Measurements from ENCODE around the gene SRRM1.
"Not testable (repeated sequence)": the region's sequence is repeated elsewhere in the genome, so short reads cannot be mapped to it uniquely, and the experiment has no call there.

The SRRM1 gene

DNA sequence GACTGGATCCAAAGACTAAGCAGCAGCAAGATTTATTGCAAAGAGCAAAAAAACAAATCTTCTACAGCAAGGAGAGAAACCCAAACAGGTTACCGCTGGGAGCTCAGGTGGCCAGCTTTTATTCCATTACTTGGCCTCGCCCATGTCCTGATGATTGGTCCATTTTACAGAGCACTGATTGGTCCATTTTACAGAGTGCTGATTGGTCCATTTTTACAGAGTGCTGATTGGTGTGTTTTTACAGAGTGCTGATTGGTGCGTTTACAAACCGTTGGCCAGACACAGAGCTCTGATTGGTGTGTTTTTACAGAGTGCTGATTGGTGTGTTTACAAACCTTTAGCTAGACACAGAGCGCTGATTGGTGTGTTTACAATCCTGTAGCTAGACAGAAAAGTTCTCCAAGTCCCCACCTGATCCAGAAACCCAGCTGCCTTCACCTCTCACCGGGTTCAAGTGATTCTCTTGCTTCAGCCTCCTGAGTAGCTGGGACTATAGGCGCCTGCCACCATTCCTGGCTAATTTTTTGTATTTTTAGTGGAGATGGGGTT lies 54.4 kb downstream of the SRRM1 start:
- DNase-seq; H3K4me3 ChIP-seq (ENCODE audit: control insufficient read depth in 1 of 7, extremely low read depth in 1 of 7, insufficient read depth in 4 of 7, low read depth in 2 of 7, low read length in 6 of 7); H3K27me3 ChIP-seq (replicated peaks in 2 of 5; ENCODE audit: control insufficient read depth in 4 of 5, insufficient read depth in 5 of 5, low read length in 4 of 5); H3K9me3 ChIP-seq (ENCODE audit: control extremely low read depth in 1 of 5, control insufficient read depth in 4 of 5, insufficient read depth in 2 of 5, low read depth in 1 of 5, low read length in 4 of 5); H3K36me3 ChIP-seq (ENCODE audit: control insufficient read depth in 4 of 4, insufficient read depth in 4 of 4, low read length in 3 of 4); H3K27ac ChIP-seq (ENCODE audit: insufficient read depth in 1 of 2, low read depth in 1 of 2, low read length in 2 of 2, poor library complexity in 1 of 2, severe bottlenecking in 2 of 2); POLR2A ChIA-PET: not testable (repeated sequence)
- CTCF ChIA-PET: interaction anchor here (0.6 to 5.2 kb wide), 6 partner anchors 9 to 144 kb away, joined by 3 to 38 read pairs (median 4); partner anchors contain the start of gene CLIC4
- 98% methylated on average over 5 of the region's 7 CpGs for WGBS (ENCODE audit: insufficient coverage)
- H3K4me1 ChIP-seq (ENCODE audit: control extremely low read depth in 1 of 4, control insufficient read depth in 4 of 4, insufficient read depth in 4 of 4, low read length in 3 of 4): peaks cover 2 to 27% (median 19%) of the 10 kb centered on the region in 4 experiments

- not testable (repeated sequence) for H3K36me3 ChIP-seq (ENCODE audit: control insufficient read depth in 4 of 4, insufficient read depth in 4 of 4, low read length in 3 of 4); H3K9me3 ChIP-seq (ENCODE audit: control extremely low read depth in 1 of 5, control insufficient read depth in 4 of 5, insufficient read depth in 2 of 5, low read depth in 1 of 5, low read length in 4 of 5); H3K27me3 ChIP-seq (replicated peaks in 2 of 5; ENCODE audit: control insufficient read depth in 4 of 5, insufficient read depth in 5 of 5, low read length in 4 of 5); H3K4me3 ChIP-seq (ENCODE audit: control insufficient read depth in 1 of 7, extremely low read depth in 1 of 7, insufficient read depth in 4 of 7, low read depth in 2 of 7, low read length in 6 of 7); DNase-seq; H3K27ac ChIP-seq (ENCODE audit: insufficient read depth in 1 of 2, low read depth in 1 of 2, low read length in 2 of 2, poor library complexity in 1 of 2, severe bottlenecking in 2 of 2)
- H3K4me1 ChIP-seq (ENCODE audit: control extremely low read depth in 1 of 4, control insufficient read depth in 4 of 4, insufficient read depth in 4 of 4, low read length in 3 of 4): peaks cover 2 to 27% (median 19%) of the 10 kb centered on the region in 4 experiments
- ChIA-PET CTCF (interaction anchor here (1.0 to 5.2 kb wide), 5 partner anchors 9 to 279 kb away, joined by 3 to 38 read pairs (median 5); no protein-coding TSS in a partner anchor), POLR2A (interaction anchor here (0.6 kb wide), 1 partner anchor 9 kb away, joined by 3 read pairs; no protein-coding TSS in a partner anchor)
- WGBS (ENCODE audit: insufficient coverage): 100% methylated on average over 7 of the region's 8 CpGs
Observed at GRCh38 chr1:24698326-24698725, 55.2 kb downstream of the SRRM1 start.

DNA sequence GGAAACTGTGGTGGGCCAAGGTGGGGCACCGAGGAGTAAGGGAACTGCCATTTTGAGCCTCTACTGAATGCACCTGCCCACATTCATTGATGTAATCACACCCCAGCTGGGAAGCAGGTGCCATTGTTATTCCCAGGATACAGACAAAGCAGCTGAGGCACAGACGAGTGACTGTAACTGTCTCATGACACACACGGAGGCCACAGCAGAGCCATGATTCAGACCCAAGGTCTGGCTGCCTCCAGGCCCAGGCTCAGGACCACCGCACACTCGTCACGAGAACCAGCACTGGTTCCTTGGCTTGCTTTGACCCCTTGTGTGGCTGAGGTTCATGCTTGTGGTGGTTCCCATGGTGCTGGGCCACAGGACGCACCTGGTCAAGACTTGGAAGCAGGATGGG lies 56.5 kb downstream of the SRRM1 start:
- Histone ChIP-seq H3K36me3 (ENCODE audit: control insufficient read depth in 4 of 4, insufficient read depth in 4 of 4, low read length in 3 of 4) (no peaks in the 10 kb centered on the region), H3K9me3 (ENCODE audit: control extremely low read depth in 1 of 5, control insufficient read depth in 4 of 5, insufficient read depth in 2 of 5, low read depth in 1 of 5, low read length in 4 of 5) (no peaks in the 10 kb centered on the region), H3K27ac (ENCODE audit: insufficient read depth in 1 of 2, low read depth in 1 of 2, low read length in 2 of 2, poor library complexity in 1 of 2, severe bottlenecking in 2 of 2) (no peak overlapping the region), H3K4me3 (ENCODE audit: control insufficient read depth in 1 of 7, extremely low read depth in 1 of 7, insufficient read depth in 4 of 7, low read depth in 2 of 7, low read length in 6 of 7) (no peak overlapping the region), H3K27me3 (replicated peaks in 2 of 5; ENCODE audit: control insufficient read depth in 4 of 5, insufficient read depth in 5 of 5, low read length in 4 of 5) (no peaks in the 10 kb centered on the region), H3K4me1 (ENCODE audit: control extremely low read depth in 1 of 4, control insufficient read depth in 4 of 4, insufficient read depth in 4 of 4, low read length in 3 of 4) (peaks cover 2 to 22% (median 15%) of the 10 kb centered on the region in 4 experiments)
- ChIA-PET POLR2A (no interaction called here), CTCF (interaction anchor here (0.7 to 3.2 kb wide), 2 partner anchors 10 to 55 kb away, joined by 4 to 21 read pairs; no protein-coding TSS in a partner anchor)
- DNase-seq: no peak
- WGBS (ENCODE audit: insufficient coverage): 97% methylated on average over 5 of the region's 7 CpGs

DNA sequence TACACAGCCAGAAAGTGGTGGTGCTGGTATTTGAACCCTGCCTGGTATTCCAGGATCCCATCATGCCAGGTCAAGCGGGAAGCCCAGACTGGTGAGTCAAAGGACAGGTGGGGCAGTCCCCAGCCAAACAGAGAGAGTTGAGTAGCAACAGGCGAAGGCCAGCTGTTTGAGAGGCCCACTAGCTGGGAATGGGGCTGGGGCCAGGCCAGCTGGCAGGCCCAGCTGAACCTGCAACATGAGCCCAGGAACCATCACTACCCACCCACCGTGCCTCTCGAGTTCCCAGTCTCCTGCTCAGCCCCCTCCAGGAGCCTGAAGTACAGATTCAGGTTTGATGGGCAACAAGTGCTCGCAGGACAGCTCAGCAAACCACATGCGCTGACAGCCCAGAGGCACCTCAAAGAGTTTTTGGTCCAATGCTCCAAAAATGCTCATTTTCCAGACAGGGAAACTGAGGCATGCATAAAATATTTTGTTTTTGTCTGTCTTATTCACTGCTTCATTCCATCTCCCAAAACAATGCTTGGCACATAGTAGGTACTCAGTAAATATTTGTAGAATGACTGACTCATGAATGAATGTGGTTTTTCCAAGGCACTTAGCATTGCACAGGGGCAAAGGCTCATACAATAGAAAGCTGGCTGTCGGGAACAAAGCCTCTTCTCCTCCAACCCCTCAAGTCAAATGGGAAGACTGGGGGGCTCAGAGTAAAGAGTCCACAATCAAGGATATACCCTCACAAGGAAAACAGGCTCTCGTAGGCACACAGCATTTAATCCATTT lies 59.6 kb downstream of the SRRM1 start:
- 96% methylated on average over 5 of the region's 8 CpGs for WGBS (ENCODE audit: insufficient coverage)
- Histone ChIP-seq H3K4me3 (ENCODE audit: control insufficient read depth in 1 of 7, extremely low read depth in 1 of 7, insufficient read depth in 4 of 7, low read depth in 2 of 7, low read length in 6 of 7) (no peak overlapping the region), H3K36me3 (ENCODE audit: control insufficient read depth in 4 of 4, insufficient read depth in 4 of 4, low read length in 3 of 4) (no peaks in the 10 kb centered on the region), H3K27me3 (replicated peaks in 2 of 5; ENCODE audit: control insufficient read depth in 4 of 5, insufficient read depth in 5 of 5, low read length in 4 of 5) (no peaks in the 10 kb centered on the region), H3K4me1 (ENCODE audit: control extremely low read depth in 1 of 4, control insufficient read depth in 4 of 4, insufficient read depth in 4 of 4, low read length in 3 of 4) (peaks cover 6 to 21% (median 16%) of the 10 kb centered on the region in 4 experiments), H3K27ac (ENCODE audit: insufficient read depth in 1 of 2, low read depth in 1 of 2, low read length in 2 of 2, poor library complexity in 1 of 2, severe bottlenecking in 2 of 2) (no peak overlapping the region), H3K9me3 (ENCODE audit: control extremely low read depth in 1 of 5, control insufficient read depth in 4 of 5, insufficient read depth in 2 of 5, low read depth in 1 of 5, low read length in 4 of 5) (no peaks in the 10 kb centered on the region)
- ChIA-PET CTCF (interaction anchor here (1.0 to 1.1 kb wide), 2 partner anchors 8 to 127 kb away, joined by 3 read pairs; no protein-coding TSS in a partner anchor), POLR2A (no interaction called here)
- DNase-seq: no peak

- Histone ChIP-seq H3K4me1 (ENCODE audit: control extremely low read depth in 1 of 4, control insufficient read depth in 4 of 4, insufficient read depth in 4 of 4, low read length in 3 of 4) (peaks cover 6 to 25% (median 15%) of the 10 kb centered on the region in 4 experiments), H3K27me3 (replicated peaks in 2 of 5; ENCODE audit: control insufficient read depth in 4 of 5, insufficient read depth in 5 of 5, low read length in 4 of 5) (no peaks in the 10 kb centered on the region), H3K4me3 (ENCODE audit: control insufficient read depth in 1 of 7, extremely low read depth in 1 of 7, insufficient read depth in 4 of 7, low read depth in 2 of 7, low read length in 6 of 7) (peak overlapping the region in 3 of 7 experiments; percentile 33 to 66 (median 48)), H3K27ac (ENCODE audit: insufficient read depth in 1 of 2, low read depth in 1 of 2, low read length in 2 of 2, poor library complexity in 1 of 2, severe bottlenecking in 2 of 2) (no peak overlapping the region), H3K36me3 (ENCODE audit: control insufficient read depth in 4 of 4, insufficient read depth in 4 of 4, low read length in 3 of 4) (no peaks in the 10 kb centered on the region), H3K9me3 (ENCODE audit: control extremely low read depth in 1 of 5, control insufficient read depth in 4 of 5, insufficient read depth in 2 of 5, low read depth in 1 of 5, low read length in 4 of 5) (no peaks in the 10 kb centered on the region)
- DNase-seq: peak in 1 of 3 donors; percentile 37
- ChIA-PET POLR2A (interaction anchor here (0.7 kb wide), 1 partner anchor 118 kb away, joined by 3 read pairs; no protein-coding TSS in a partner anchor), CTCF (interaction anchor here (0.5 to 2.5 kb wide), 5 partner anchors 8 to 126 kb away, joined by 3 to 6 read pairs (median 3); no protein-coding TSS in a partner anchor)
- WGBS (ENCODE audit: insufficient coverage): 91% methylated on average over 10 of the region's 16 CpGs
Observed at GRCh38 chr1:24704411-24705259, 61.5 kb downstream of the SRRM1 start.

- ChIA-PET CTCF (interaction anchor here (0.5 to 2.5 kb wide), 4 partner anchors 9 to 125 kb away, joined by 3 to 6 read pairs (median 4); no protein-coding TSS in a partner anchor), POLR2A (no interaction called here)
- H3K27me3 ChIP-seq (replicated peaks in 2 of 5; ENCODE audit: control insufficient read depth in 4 of 5, insufficient read depth in 5 of 5, low read length in 4 of 5): no peaks in the 10 kb centered on the region
- H3K4me1 ChIP-seq (ENCODE audit: control extremely low read depth in 1 of 4, control insufficient read depth in 4 of 4, insufficient read depth in 4 of 4, low read length in 3 of 4): peaks cover 6 to 33% (median 14%) of the 10 kb centered on the region in 4 experiments
- H3K36me3 ChIP-seq (ENCODE audit: control insufficient read depth in 4 of 4, insufficient read depth in 4 of 4, low read length in 3 of 4): no peaks in the 10 kb centered on the region
- no peak overlapping the region for H3K27ac ChIP-seq (ENCODE audit: insufficient read depth in 1 of 2, low read depth in 1 of 2, low read length in 2 of 2, poor library complexity in 1 of 2, severe bottlenecking in 2 of 2)
- DNase-seq: peak; percentile 85 to 95 (median 94)
- H3K9me3 ChIP-seq (ENCODE audit: control extremely low read depth in 1 of 5, control insufficient read depth in 4 of 5, insufficient read depth in 2 of 5, low read depth in 1 of 5, low read length in 4 of 5): no peaks in the 10 kb centered on the region
- WGBS (ENCODE audit: insufficient coverage): 31% methylated on average over 16 of the region's 18 CpGs
- peak overlapping the region in 5 of 7 experiments; percentile 33 to 66 (median 48) for H3K4me3 ChIP-seq (ENCODE audit: control insufficient read depth in 1 of 7, extremely low read depth in 1 of 7, insufficient read depth in 4 of 7, low read depth in 2 of 7, low read length in 6 of 7)
Observed at GRCh38 chr1:24705260-24706073, 62.4 kb downstream of the SRRM1 start.

All from common myeloid progenitor, CD34-positive (primary cell).